CD4-positive, alpha-beta T cell treated with Interleukin-2 at 100 ng/mL for 4 hours (primary cell): Measurements from ENCODE around the gene GTF2I.
"Not testable (repeated sequence)": the region's sequence is repeated elsewhere in the genome, so short reads cannot be mapped to it uniquely, and the experiment has no call there.

Experiments
- DNase-seq: peaks from one replicate; pipeline ENCODE4 v3.0.0-alpha.2; 2020; ENCODE audit warnings: low spot score

GTF2I gene

GRCh38 chr7:74657692-74658177 lies at the start of gene GTF2I:
GTF2I (plus strand) TSS chr7:74657718; CDS start chr7:74689129, 31,411 bp downstream.
- DNase-seq = no peak

DNA sequence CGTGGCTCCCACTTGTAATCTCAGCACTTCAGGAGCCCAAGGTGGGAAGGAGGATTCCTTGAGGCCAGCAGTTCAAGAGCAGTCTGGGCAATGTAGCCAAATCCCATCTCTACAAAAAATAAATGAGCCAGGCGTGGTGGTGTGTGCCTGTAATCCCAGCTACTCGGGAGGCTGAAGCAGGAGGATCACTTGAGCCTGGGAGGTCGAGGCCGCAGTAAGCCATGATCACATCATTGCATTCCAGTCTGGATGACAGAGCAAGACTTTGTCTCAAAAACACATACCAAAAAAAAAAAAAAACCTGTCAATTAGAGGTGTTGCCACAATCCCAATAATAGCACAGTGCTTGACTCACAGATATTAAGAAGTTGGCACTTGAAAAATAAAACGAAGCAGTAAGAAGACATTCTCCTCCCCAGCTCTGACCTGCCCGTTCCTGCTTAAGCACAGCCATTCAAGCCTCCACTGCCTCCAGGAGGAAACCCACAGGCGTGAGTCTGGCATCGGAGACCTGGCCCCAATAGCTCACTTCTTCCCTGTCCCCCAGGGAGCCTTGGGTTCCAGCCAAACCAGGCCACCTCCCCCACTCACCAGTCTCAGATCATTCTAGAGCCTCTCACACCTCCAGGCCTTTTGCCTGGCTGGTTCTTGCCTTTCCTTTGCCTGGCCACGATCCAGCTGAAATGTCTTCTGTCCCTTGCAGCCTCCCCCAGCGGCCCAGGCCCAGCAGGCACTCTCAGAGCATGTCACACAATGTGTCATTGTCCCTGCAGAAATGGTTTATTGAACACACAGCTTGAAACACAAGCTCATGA lies 45.3 kb upstream of the GTF2I start:
- DNase-seq = no peak

- no peak for DNase-seq
Observed at GRCh38 chr7:74615933-74616780, 41.4 kb upstream of the GTF2I start.

DNA sequence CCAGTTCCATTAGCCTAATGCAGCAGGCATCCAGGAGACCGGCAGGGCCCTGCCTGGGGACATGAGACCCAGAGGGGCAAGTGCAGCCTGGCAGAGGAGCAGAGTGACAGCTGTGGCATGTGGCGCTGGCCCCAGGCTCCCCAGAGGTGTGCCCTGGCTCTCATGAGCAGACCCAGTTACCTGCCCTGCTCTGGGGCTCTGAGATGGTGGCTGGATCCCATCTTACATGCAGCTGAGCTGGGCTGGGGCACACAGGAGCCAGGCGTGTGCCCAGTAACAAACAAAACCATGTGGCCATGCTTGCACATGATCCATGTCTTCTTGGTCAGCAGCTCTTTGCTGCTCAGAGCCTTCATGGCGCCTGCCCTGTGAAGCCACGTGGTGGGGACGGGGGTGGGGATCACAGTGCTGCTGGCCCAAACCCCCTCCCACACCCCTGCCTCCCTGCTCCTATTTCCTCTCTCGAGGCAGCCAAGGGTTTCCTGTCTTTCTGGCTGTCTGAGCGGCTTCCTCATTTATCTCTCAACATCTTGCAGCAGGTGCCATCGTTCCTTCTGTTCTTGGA lies 40.3 kb upstream of the GTF2I start:
- peak; percentile 7 for DNase-seq

GRCh38 chr7:74619235-74619860 lies 38.2 kb upstream of the GTF2I start:
- DNase-seq = no peak

DNA sequence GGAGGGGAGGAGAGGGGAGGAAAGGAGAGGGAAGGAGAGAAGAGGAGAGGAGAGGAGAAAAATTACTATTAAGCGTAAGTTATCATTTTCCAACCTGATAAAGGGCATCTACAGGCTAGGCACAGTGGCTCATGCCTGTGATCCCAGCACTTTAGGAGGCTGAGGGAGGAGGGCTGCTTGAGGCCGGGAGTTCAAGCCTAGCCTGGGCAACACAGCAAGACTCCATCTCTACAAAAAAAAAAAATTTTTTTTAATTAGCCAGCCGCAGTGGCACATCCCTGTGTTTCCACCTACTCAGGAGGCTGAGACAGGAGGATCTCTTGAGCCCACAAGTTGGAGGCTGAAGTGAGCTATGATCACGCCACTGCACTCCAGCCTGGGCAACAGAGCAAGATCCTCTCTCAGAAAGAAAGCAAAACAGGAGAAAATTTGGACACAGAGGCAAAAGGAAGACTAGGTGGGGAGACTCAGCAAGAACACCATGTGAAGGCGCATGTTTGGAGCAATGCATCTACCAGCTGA lies 35.2 kb upstream of the GTF2I start:
- no peak for DNase-seq

GRCh38 chr7:74623135-74623534 lies 34.4 kb upstream of the GTF2I start:
- no peak for DNase-seq

DNA sequence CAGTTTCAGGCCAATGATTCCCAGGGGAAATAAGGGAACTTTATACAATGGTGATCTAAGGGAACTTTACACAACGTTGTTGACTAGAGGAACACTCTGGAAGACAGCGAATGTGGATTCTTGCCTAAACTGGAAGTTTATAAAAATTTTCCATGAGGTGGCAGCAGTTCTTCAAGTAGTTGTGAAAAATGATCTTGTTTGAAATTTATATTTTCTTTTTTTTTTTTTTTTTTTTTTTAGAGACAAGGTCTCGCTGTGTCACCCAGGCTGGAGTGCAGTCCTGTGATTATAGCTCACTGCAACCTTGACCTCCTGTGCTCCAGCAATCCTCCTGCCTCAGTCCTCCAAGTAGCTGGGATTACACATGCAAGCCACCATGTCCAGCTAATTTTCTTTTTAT lies 32.1 kb upstream of the GTF2I start:
- peak; percentile 29 for DNase-seq

DNA sequence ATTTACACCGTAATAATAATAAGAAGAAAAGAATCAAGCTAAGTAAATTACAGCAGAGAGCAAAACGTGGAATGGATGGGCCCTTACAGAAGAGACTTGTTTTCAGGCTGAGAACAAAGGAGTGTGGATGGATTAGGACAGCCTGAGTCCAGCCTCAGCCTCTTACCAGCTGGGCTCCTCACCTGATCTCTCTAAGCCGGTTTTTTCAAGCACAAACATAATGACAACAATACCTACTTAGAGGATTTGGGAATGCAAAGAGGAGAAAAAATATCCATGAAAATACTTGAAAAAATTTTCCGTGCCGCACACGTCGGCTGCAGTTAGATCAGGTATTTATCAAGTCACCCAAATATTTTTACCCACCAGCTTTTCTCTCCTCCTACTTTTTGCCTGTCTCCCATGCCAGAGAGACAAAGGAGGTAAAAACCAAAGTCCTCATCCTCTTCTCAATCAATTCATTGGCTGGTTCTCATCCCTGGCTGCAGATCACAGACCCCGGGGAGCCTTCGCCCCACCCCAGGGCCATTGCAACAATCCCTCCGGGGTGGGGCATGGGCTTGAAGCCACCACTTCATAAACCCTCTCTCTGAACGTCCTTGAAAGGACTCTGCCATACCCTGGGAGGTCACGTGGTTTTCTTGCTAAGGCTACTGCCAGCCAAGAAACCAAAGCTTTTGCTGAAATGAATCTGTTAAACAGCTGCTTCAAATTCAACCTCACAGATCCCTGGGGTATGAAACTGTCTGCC lies 29.7 kb upstream of the GTF2I start:
- DNase-seq = no peak

DNA sequence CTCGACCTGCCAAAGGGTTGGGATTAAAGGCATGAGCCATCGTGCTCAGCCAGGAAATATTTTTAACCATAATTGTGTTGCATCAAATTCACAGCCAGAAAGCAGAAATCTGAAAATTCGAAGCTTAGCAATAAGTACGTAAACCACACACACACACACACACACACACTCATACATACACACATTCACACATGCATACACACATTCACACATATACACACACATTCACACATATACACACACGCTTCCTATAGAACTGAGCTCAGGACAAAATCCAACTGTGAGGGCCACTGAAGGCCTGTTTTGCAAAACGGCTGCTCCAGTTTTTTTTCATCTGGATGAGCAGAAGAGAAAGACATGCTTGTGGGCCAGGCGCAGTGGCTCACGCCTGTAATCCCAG lies 25.0 kb upstream of the GTF2I start:
- DNase-seq = no peak

- DNase-seq = no peak
Observed at GRCh38 chr7:74633451-74633921, 24.0 kb upstream of the GTF2I start.

DNA sequence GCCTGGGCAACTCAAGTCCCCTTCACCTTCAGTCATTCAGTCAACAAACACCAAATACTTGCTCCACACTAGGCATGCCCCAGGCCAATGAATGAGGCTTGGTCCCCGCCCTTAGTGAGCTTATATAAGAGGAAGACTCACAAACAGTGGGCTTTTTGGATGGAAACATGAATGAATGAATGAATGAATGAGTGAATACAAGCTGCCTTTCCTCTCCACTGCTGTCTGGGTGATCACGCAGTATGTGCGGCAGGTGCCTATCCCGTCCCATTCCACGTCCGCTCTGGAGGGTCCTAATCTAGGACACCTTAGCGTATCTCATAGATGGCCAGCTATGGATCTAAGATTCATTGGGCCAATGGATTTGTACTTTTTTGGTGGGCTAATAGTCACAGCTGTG lies 19.8 kb upstream of the GTF2I start:
- DNase-seq = no peak

- peak; percentile 86 for DNase-seq
Observed at GRCh38 chr7:74650055-74650454, 7.5 kb upstream of the GTF2I start.

GRCh38 chr7:74650493-74651132 lies 6.9 kb upstream of the GTF2I start:
- DNase-seq = not testable (repeated sequence)

GRCh38 chr7:74651133-74651504 lies 6.4 kb upstream of the GTF2I start:
- DNase-seq = not testable (repeated sequence)

- no peak for DNase-seq
Observed at GRCh38 chr7:74653686-74654181, 3.8 kb upstream of the GTF2I start.

GRCh38 chr7:74654811-74655210 lies 2.7 kb upstream of the GTF2I start:
- no peak for DNase-seq

DNA sequence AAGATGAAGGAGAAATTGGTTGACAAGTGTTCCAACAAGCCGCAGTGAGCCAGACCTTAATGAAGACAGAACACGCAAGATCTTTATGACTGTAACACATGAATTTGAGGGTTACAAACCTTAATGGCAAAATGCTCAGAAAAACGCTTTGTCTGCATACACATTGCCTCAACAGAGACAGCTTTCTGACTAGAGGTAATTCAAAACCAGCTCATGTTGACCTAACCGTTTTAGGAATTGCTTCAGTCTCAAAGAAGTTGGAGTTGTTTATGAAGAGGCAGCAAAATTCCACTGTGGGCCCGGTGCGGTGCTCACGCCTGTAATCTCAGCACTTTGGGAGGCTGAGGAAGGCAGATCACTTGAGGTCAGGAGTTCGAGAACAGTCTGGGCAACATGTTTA lies 2.2 kb upstream of the GTF2I start:
- no peak for DNase-seq

- DNase-seq = no peak
Observed at GRCh38 chr7:74655768-74656440, 1.6 kb upstream of the GTF2I start.

- DNase-seq = peak; percentile 60
Observed at GRCh38 chr7:74656441-74656836, 1.1 kb upstream of the GTF2I start.
